CD4-positive, alpha-beta T cell treated with Interleukin-4 for 4 hours (primary cell): ENCODE measurements around the gene MUC13.
"Not testable (repeated sequence)": the region's sequence is repeated elsewhere in the genome, so short reads cannot be mapped to it uniquely, and the experiment has no call there.

ENCODE experiments used
- DNase-seq: peaks from one replicate; pipeline ENCODE4 v3.0.0-alpha.2; 2020

MUC13 gene

GRCh38 chr3:124934577-124934976 is at the start of gene MUC13:
MUC13 (minus strand) TSS chr3:124934751; CDS start chr3:124934712, 39 bp downstream.
- DNase-seq = no peak

GRCh38 chr3:124982855-124983254 is 48.3 kb upstream of the MUC13 start:
- DNase-seq = no peak

- no peak for DNase-seq
Measured at GRCh38 chr3:124981472-124981871, 46.9 kb upstream of the MUC13 start.

GRCh38 chr3:124978627-124979026 is 44.1 kb upstream of the MUC13 start:
- DNase-seq = no peak

- no peak for DNase-seq
Measured at GRCh38 chr3:124976383-124976782, 41.8 kb upstream of the MUC13 start.

- DNase-seq = no peak
Measured at GRCh38 chr3:124974691-124975090, 40.1 kb upstream of the MUC13 start.

- DNase-seq = no peak
Measured at GRCh38 chr3:124973290-124973689, 38.7 kb upstream of the MUC13 start.

- no peak for DNase-seq
Measured at GRCh38 chr3:124972457-124972856, 37.9 kb upstream of the MUC13 start.

- DNase-seq = no peak
Measured at GRCh38 chr3:124969963-124970722, 35.6 kb upstream of the MUC13 start.

- no peak for DNase-seq
Measured at GRCh38 chr3:124969190-124969589, 34.6 kb upstream of the MUC13 start.

- no peak for DNase-seq
Measured at GRCh38 chr3:124967964-124968363, 33.4 kb upstream of the MUC13 start.

GRCh38 chr3:124966521-124967445 is 32.2 kb upstream of the MUC13 start:
- DNase-seq = no peak

GRCh38 chr3:124965413-124965812 is 30.9 kb upstream of the MUC13 start:
- DNase-seq = no peak

GRCh38 chr3:124964387-124964786 is 29.8 kb upstream of the MUC13 start:
- no peak for DNase-seq

- DNase-seq = no peak
Measured at GRCh38 chr3:124963755-124964154, 29.2 kb upstream of the MUC13 start.

GRCh38 chr3:124962403-124962940 is 27.9 kb upstream of the MUC13 start:
- no peak for DNase-seq

GRCh38 chr3:124960698-124961097 is 26.1 kb upstream of the MUC13 start:
- no peak for DNase-seq

GRCh38 chr3:124960105-124960504 is 25.6 kb upstream of the MUC13 start:
- no peak for DNase-seq

GRCh38 chr3:124957951-124958350 is 23.4 kb upstream of the MUC13 start:
- DNase-seq = not testable (repeated sequence)

- no peak for DNase-seq
Measured at GRCh38 chr3:124952282-124952855, 17.8 kb upstream of the MUC13 start.

- no peak for DNase-seq
Measured at GRCh38 chr3:124951511-124952281, 17.1 kb upstream of the MUC13 start.

GRCh38 chr3:124950026-124950425 is 15.5 kb upstream of the MUC13 start:
- no peak for DNase-seq

- DNase-seq = no peak
Measured at GRCh38 chr3:124942613-124943012, 8.1 kb upstream of the MUC13 start.
